ENCODE data around the gene CCDC171.

CCDC171 gene

GRCh38 chr9:15529566-15530324 lies 23.1 kb upstream of the CCDC171 start:
- no peak overlapping the region for H3K4me3 ChIP-seq (ENCODE audit: low read depth, low read length)
- TF ChIP-seq CTCF (IDR thresholded peaks at IDR 0.05; ENCODE audit: control insufficient read depth, extremely low read depth, insufficient read depth): no peak
- no peak for DNase-seq (ENCODE audit: low read depth)

- no peak for DNase-seq (ENCODE audit: low read depth)
- no peak for TF ChIP-seq CTCF (IDR thresholded peaks at IDR 0.05; ENCODE audit: control insufficient read depth, extremely low read depth, insufficient read depth)
- no peak overlapping the region for H3K4me3 ChIP-seq (ENCODE audit: low read depth, low read length)
These were observed 21.5 kb upstream of the CCDC171 start for GRCh38 chr9:15531380-15531779.

GRCh38 chr9:15541872-15542271 lies 11.0 kb upstream of the CCDC171 start:
- DNase-seq (ENCODE audit: low read depth): no peak
- no peak overlapping the region for H3K4me3 ChIP-seq (ENCODE audit: low read depth, low read length)
- TF ChIP-seq CTCF (IDR thresholded peaks at IDR 0.05; ENCODE audit: control insufficient read depth, extremely low read depth, insufficient read depth): no peak

- no peak for TF ChIP-seq CTCF (IDR thresholded peaks at IDR 0.05; ENCODE audit: control insufficient read depth, extremely low read depth, insufficient read depth)
- H3K4me3 ChIP-seq (ENCODE audit: low read depth, low read length): no peak overlapping the region
- no peak for DNase-seq (ENCODE audit: low read depth)
These were observed 10.2 kb upstream of the CCDC171 start for GRCh38 chr9:15542624-15543023.

GRCh38 chr9:15543047-15543813 lies 9.6 kb upstream of the CCDC171 start:
- DNase-seq (ENCODE audit: low read depth): no peak
- no peak overlapping the region for H3K4me3 ChIP-seq (ENCODE audit: low read depth, low read length)
- TF ChIP-seq CTCF (IDR thresholded peaks at IDR 0.05; ENCODE audit: control insufficient read depth, extremely low read depth, insufficient read depth): no peak

GRCh38 chr9:15549611-15550010 lies 3.2 kb upstream of the CCDC171 start:
- no peak for DNase-seq (ENCODE audit: low read depth)
- TF ChIP-seq CTCF (IDR thresholded peaks at IDR 0.05; ENCODE audit: control insufficient read depth, extremely low read depth, insufficient read depth): no peak
- no peak overlapping the region for H3K4me3 ChIP-seq (ENCODE audit: low read depth, low read length)
